22Rv1 (cell line): ENCODE measurements around the gene KRT35.

ENCODE experiments used
- ZFX ChIP-seq: fragments of 450-650 bp; IDR thresholded peaks from 2 replicates; pipeline ENCODE4 v1.6.1; 2017; ENCODE audit warnings: antibody characterized with exemption, borderline replicate concordance
- TF ChIP-seq, protein P1 (sequence below): fragments of 450-650 bp; IDR thresholded peaks from 2 replicates; pipeline ENCODE4 v1.5.1; 2017; ENCODE audit warnings: mild to moderate bottlenecking

DNA sequence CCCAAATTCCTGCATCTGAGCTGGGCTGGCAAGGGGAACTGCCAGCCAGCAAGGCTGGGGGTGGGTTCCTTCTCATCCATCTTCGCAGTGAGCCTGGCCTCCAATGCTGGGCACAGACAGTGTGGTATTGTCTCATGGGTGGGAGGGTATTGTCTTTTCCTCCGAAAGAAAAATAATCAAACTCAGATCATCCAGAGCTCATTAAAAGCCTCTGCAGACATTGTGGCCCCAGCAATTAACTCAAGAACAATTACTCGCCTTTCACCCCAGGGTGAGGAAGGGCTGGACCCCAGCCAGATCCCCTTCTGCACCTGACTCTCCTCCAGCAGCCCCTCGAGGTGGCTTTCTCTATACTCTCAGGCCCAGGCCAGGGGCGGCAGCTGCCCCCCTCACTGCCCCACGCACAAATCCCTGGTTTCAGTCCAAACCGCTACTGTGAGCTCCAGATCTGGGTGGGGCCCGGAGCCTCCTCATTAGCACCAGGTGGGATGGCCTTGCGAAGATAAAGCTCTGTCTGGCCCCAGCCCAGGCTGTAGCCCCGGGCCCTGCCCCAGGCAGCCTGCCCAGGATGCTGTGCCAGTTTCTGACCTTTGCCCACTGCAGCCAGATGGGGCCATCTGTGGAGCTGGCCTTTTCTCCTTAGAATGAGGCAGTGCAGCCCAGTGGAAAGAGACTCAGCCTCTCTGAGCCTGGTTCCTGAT, 40.0 kb upstream of the KRT35 start:
- TF ChIP-seq, protein P1, sequence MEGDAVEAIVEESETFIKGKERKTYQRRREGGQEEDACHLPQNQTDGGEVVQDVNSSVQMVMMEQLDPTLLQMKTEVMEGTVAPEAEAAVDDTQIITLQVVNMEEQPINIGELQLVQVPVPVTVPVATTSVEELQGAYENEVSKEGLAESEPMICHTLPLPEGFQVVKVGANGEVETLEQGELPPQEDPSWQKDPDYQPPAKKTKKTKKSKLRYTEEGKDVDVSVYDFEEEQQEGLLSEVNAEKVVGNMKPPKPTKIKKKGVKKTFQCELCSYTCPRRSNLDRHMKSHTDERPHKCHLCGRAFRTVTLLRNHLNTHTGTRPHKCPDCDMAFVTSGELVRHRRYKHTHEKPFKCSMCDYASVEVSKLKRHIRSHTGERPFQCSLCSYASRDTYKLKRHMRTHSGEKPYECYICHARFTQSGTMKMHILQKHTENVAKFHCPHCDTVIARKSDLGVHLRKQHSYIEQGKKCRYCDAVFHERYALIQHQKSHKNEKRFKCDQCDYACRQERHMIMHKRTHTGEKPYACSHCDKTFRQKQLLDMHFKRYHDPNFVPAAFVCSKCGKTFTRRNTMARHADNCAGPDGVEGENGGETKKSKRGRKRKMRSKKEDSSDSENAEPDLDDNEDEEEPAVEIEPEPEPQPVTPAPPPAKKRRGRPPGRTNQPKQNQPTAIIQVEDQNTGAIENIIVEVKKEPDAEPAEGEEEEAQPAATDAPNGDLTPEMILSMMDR, result no peak
- TF ChIP-seq ZFX, result no peak
